A549 (cell line): Measurements from ENCODE around the gene BRINP1. TPM values are rescaled to one million over a fixed set of nuclear protein-coding genes. Genes with fewer than 3 reads are reported as not detected.

ENCODE experiments used
- ATAC-seq, 2 experiments: fragments of 200-7000 bp in 1 of 2; fragments of >200 bp in 1 of 2; cut with Nextera tagmentation in 1 of 2; cut with Tn5 transposase in 1 of 2; 3 replicates each; pipeline versions ENCODE4 v1.8.0 to v1.9.1; 2018 to 2020; ENCODE audit warnings: mild to moderate bottlenecking in 1 of 2, moderate library complexity in 1 of 2
- CTCF ChIA-PET: fragments of 300-600 bp; sonication (Branson Sonifier 250); formaldehyde crosslinking; extraction: SDS; loops from one replicate; lab custom pipeline; 2021; ENCODE audit warnings: antibody characterized with exemption, inconsistent platforms; lab: Yijun Ruan, JAX
- POLR2A ChIA-PET: fragments of 350-600 bp; formaldehyde crosslinking; extraction: SDS; loops from one replicate; lab custom pipeline; 2021; ENCODE audit warnings: antibody characterized with exemption, inconsistent platforms; lab: Yijun Ruan, JAX
- DNase-seq, 2 experiments: peaks; one replicate each; pipeline versions ENCODE4 v3.0.0 to v3.0.0-alpha.2; 2011 to 2016; ENCODE audit warnings: low read depth in 1 of 2, low spot score in 1 of 2
- FAIRE-seq: peaks from 2 replicates; lab custom pipeline; 2011; peaks lifted over from hg19 to GRCh38; lab: Jason Lieb, UNC
- H3K27ac ChIP-seq, 2 experiments: fragments of >200 bp; sonication (Bioruptor Twin); formaldehyde crosslinking; 3 replicates each; pipeline ENCODE4 v1.5.1; 2016 to 2017
- H3K4me1 ChIP-seq: fragments of >200 bp; sonication (Bioruptor Twin); formaldehyde crosslinking; 3 replicates; pipeline ENCODE4 v1.6.1; 2016
- H3K4me2 ChIP-seq: fragments of >200 bp; sonication (Bioruptor Twin); formaldehyde crosslinking; 3 replicates; pipeline ENCODE4 v1.6.1; 2016
- H3K4me3 ChIP-seq: fragments of >200 bp; sonication (Bioruptor Twin); formaldehyde crosslinking; 3 replicates; pipeline ENCODE4 v1.5.1; 2016
- H3K9me3 ChIP-seq: fragments of >200 bp; sonication (Bioruptor Twin); formaldehyde crosslinking; 3 replicates; pipeline ENCODE4 v1.6.1; 2016
- CBX2 ChIP-seq: fragments of 200-600 bp; sonication (generic); IDR thresholded peaks from 2 replicates; pipeline ENCODE4 v1.6.1; 2016; ENCODE audit warnings: low read depth, mild to moderate bottlenecking, borderline replicate concordance
- CBX8 ChIP-seq: fragments of 200-600 bp; sonication (generic); IDR thresholded peaks from 2 replicates; pipeline ENCODE4 v1.6.1; 2016
- CEBPB ChIP-seq, 2 experiments: fragments of >200 bp in 1 of 2; sonication (Bioruptor Twin) in 1 of 2; formaldehyde crosslinking in 1 of 2; IDR thresholded peaks; 2 replicates each; pipeline ENCODE4 v1.6.1; 2012 to 2016
- EHF ChIP-seq: fragments of 250-450 bp; sonication (Bioruptor Pico); IDR thresholded peaks from 2 replicates; pipeline ENCODE4 v1.5.0; 2020; ENCODE audit warnings: mild to moderate bottlenecking
- EHMT2 ChIP-seq: fragments of 200-600 bp; sonication (generic); IDR thresholded peaks from 2 replicates; pipeline ENCODE4 v1.6.1; 2016; ENCODE audit warnings: antibody characterized with exemption, low read depth, mild to moderate bottlenecking, moderate library complexity
- ESRRA ChIP-seq: fragments of 150-350 bp; IDR thresholded peaks from 2 replicates; pipeline ENCODE4 v1.6.1; 2014; ENCODE audit warnings: mild to moderate bottlenecking, low read length, borderline replicate concordance
- FOSL2 ChIP-seq, 2 experiments: fragments of 450-650 bp in 1 of 2; fragments of >200 bp in 1 of 2; sonication (Bioruptor Twin) in 1 of 2; formaldehyde crosslinking; IDR thresholded peaks; 2 replicates each; pipeline versions ENCODE4 v1.5.0 to v1.6.1; 2016 to 2020; ENCODE audit warnings: mild to moderate bottlenecking in 1 of 2, moderate library complexity in 1 of 2
- GATA3 ChIP-seq: IDR thresholded peaks from 2 replicates; pipeline ENCODE4 v1.6.1; 2012; ENCODE audit warnings: borderline replicate concordance
- HDAC2 ChIP-seq: fragments of 200-600 bp; sonication (generic); IDR thresholded peaks from 2 replicates; pipeline ENCODE4 v1.6.1; 2016
- HOXA7 ChIP-seq: fragments of 250-450 bp; sonication (Bioruptor Pico); IDR thresholded peaks from 2 replicates; pipeline ENCODE4 v1.5.0; 2020; ENCODE audit warnings: mild to moderate bottlenecking, moderate library complexity
- HOXB13 ChIP-seq: fragments of 250-450 bp; sonication (Bioruptor Pico); IDR thresholded peaks from 2 replicates; pipeline ENCODE4 v1.5.0; 2020; ENCODE audit warnings: low read depth, mild to moderate bottlenecking, moderate library complexity
- HOXB5 ChIP-seq: fragments of 250-450 bp; sonication (Bioruptor Pico); IDR thresholded peaks from 2 replicates; pipeline ENCODE4 v1.5.0; 2020; ENCODE audit warnings: mild to moderate bottlenecking, moderate library complexity
- JUN ChIP-seq, 2 experiments: fragments of >200 bp; sonication (Bioruptor Twin); formaldehyde crosslinking; IDR thresholded peaks; 2 replicates in 1 of 2; 3 replicates in 1 of 2; pipeline ENCODE4 v1.6.1; 2016 to 2017
- KDM1A ChIP-seq: fragments of 200-600 bp; sonication (generic); IDR thresholded peaks from 2 replicates; pipeline ENCODE4 v1.6.1; 2016; ENCODE audit warnings: low read depth, mild to moderate bottlenecking
- KDM5A ChIP-seq: fragments of 200-600 bp; sonication (generic); IDR thresholded peaks from 2 replicates; pipeline ENCODE4 v1.6.1; 2016; ENCODE audit warnings: antibody characterized with exemption, mild to moderate bottlenecking
- MAFK ChIP-seq: fragments of 450-650 bp; IDR thresholded peaks from 2 replicates; pipeline ENCODE4 v1.6.1; 2014; ENCODE audit not compliant: partially characterized antibody
- MYC ChIP-seq: IDR thresholded peaks from 2 replicates; pipeline ENCODE4 v1.6.1; 2012; ENCODE audit warnings: mild to moderate bottlenecking, inconsistent platforms, low read length, improper control_type of control experiment, borderline replicate concordance
- NFE2L2 ChIP-seq: fragments of 150-350 bp; conservative IDR thresholded peaks from 2 replicates; pipeline ENCODE4 v1.6.1; 2014; ENCODE audit warnings: low read length
- PHF8 ChIP-seq: fragments of 200-600 bp; sonication (generic); IDR thresholded peaks from 2 replicates; pipeline ENCODE4 v1.6.1; 2016; ENCODE audit warnings: low read depth, mild to moderate bottlenecking, antibody characterized with exemption, moderate library complexity, borderline replicate concordance
- POLR2A ChIP-seq: IDR thresholded peaks from 2 replicates; pipeline ENCODE4 v1.6.1; 2012; ENCODE audit warnings: mild to moderate bottlenecking, low read length
- RAD21 ChIP-seq, 2 experiments: fragments of >200 bp in 1 of 2; sonication (Bioruptor Twin) in 1 of 2; formaldehyde crosslinking in 1 of 2; IDR thresholded peaks in 1 of 2; conservative IDR thresholded peaks in 1 of 2; 2 replicates in 1 of 2; 3 replicates in 1 of 2; pipeline ENCODE4 v1.6.1; 2012 to 2018; ENCODE audit warnings: inconsistent platforms in 1 of 2
- RCOR1 ChIP-seq: fragments of 150-350 bp; IDR thresholded peaks from 2 replicates; pipeline ENCODE4 v1.6.1; 2014; ENCODE audit warnings: antibody characterized with exemption, low read length, low read depth
- RNF2 ChIP-seq: fragments of 200-600 bp; sonication (generic); IDR thresholded peaks from 2 replicates; pipeline ENCODE4 v1.6.1; 2016; ENCODE audit warnings: low read depth, mild to moderate bottlenecking, antibody characterized with exemption, moderate library complexity, borderline replicate concordance
- SREBF2 ChIP-seq: fragments of 450-650 bp; IDR thresholded peaks from 2 replicates; pipeline ENCODE4 v1.6.1; 2014; ENCODE audit warnings: mild to moderate bottlenecking, moderate library complexity
- TP53 ChIP-seq: fragments of 250-450 bp; sonication (Bioruptor Pico); IDR thresholded peaks from 2 replicates; pipeline ENCODE4 v1.5.0; 2021; ENCODE audit warnings: mild to moderate bottlenecking, moderate library complexity
- ZC3H11A ChIP-seq: fragments of 450-650 bp; IDR thresholded peaks from 2 replicates; pipeline ENCODE4 v1.6.1; 2014; ENCODE audit warnings: antibody characterized with exemption, mild to moderate bottlenecking
- ZFP36 ChIP-seq: fragments of 450-650 bp; IDR thresholded peaks from 2 replicates; pipeline ENCODE4 v1.6.1; 2014; ENCODE audit warnings: borderline replicate concordance; ENCODE audit not compliant: partially characterized antibody
- ZSCAN20 ChIP-seq: fragments of 250-450 bp; sonication (Bioruptor Pico); IDR thresholded peaks from 2 replicates; pipeline ENCODE4 v1.8.0; 2022; ENCODE audit warnings: mild to moderate bottlenecking, moderate library complexity
- WGBS: methylation state at CpG from one replicate; pipeline ENCODE4 v1.1.6; 2017; ENCODE audit errors: missing lambda C conversion rate; 5-methylcytosine and 5-hydroxymethylcytosine counted together
- polyA plus RNA-seq, 4 experiments: library from polyadenylated mRNA; depleted of rRNA in 3 of 4; stranded (reverse); fragments of >200 nt; fragmentation: RNase III in 1 of 4; extraction: RNeasy Plus Mini Kit Qiagen cat#74134 plus additional on column Dnase treatment in 1 of 4; gene quantifications; 2 replicates in 3 of 4; 3 replicates in 1 of 4; pipeline ENCODE4 v1.2.3, GENCODE V29; 2011 to 2017
- TF ChIP-seq, protein P1 (sequence below): IDR thresholded peaks from 2 replicates; pipeline ENCODE4 v1.6.1; 2012

Gene BRINP1
- polyA plus RNA-seq, 2 of the 4 experiments (the other 2 are of a cell fraction), result 0.13 to 0.17 TPM

DNA sequence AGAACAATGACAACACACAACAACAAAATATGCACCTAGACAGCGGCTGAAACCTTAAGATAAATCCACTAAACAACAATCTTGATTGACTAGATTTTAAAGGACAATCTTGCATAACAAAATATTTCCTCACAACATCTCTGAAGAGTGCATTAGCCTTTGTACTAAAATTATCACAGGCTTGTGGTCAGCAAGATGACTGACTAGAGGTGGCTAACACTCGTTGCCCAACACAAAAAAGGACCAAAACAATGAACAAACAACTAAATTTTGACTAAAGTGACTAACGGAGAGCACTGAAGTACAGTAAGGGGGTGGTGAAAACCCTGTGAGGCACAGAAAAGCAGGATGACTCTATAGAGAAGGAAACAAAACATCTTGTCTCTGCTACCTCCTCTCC is 183.9 kb downstream of the BRINP1 start:
- no peak for DNase-seq
- FAIRE-seq, result no peak
- WGBS, result under 1% methylated on average over 3 of the region's 3 CpGs
- Histone ChIP-seq H3K4me3 (no peak overlapping the region), H3K4me1 (no peaks in the 10 kb centered on the region)
- ChIA-PET CTCF (no interaction called here), POLR2A (no interaction called here)
- no peak for ATAC-seq
- TF ChIP-seq PHF8 (no peak), KDM1A (no peak), TP53 (no peak), FOSL2 (IDR thresholded peaks at IDR 0.05) (no peak), FOSL2 (CRISPR knock-in tag; IDR thresholded peaks at IDR 0.05) (no peak)
- TF ChIP-seq, all 56 proteins: peak for 0
- Histone ChIP-seq H3K27ac (no peak overlapping the region), H3K4me2 (no peak overlapping the region), H3K9me3 (no peaks in the 10 kb centered on the region; the same call in 2 of the 3 replicates)

DNA sequence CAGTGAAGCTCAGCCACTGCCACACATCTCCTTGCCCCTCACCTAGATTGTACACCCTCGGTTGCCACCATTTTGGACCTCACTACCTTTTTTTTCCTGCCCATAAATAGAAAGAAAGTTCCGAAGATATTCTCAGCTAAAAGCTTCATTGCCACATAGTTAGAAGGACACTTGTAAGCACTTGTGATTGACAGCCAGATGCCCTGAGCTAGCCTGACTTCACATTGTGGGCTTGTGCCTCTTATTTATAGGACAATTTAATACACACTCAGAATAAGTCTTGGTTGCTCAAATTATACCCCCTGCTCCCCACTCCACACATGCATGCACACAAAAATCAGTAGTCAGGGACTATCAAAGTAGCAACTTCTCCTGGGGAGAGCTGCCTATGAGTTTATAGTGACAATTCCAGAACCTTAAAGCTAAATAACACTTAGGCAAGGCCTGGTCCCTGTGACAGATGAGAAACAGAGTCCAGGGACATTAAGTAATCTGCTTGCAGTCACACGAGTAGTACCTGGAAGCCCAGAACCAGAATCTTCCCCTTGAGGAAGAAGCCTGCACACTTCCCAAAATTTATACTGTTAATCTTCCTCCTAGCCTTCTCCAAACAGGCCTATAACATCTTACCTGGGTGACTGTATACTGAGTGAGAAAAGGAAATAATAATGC is 184.8 kb downstream of the BRINP1 start:
- FAIRE-seq (no peak), DNase-seq (no peak), ATAC-seq (no peak)
- ChIA-PET POLR2A (no interaction called here), CTCF (interaction anchor here (0.5 kb wide), 1 partner anchor 1428 kb away, joined by 4 read pairs; no protein-coding TSS in a partner anchor)
- Histone ChIP-seq H3K9me3 (no peaks in the 10 kb centered on the region; the same call in 2 of the 3 replicates), H3K4me2 (no peak overlapping the region), H3K4me1 (no peaks in the 10 kb centered on the region), H3K27ac (no peak overlapping the region), H3K4me3 (no peak overlapping the region)
- 0% methylated on average over 3 of the region's 3 CpGs for WGBS
- TF ChIP-seq KDM1A (no peak), ZC3H11A (no peak), GATA3 (no peak), ESRRA (no peak), NFE2L2 (no peak), EHF (CRISPR knock-in tag) (no peak), JUN (IDR thresholded peaks at IDR 0.05) (no peak), HOXB13 (no peak), RNF2 (no peak), MAFK (no peak), HOXB5 (CRISPR knock-in tag) (no peak), ZSCAN20 (no peak), KDM5A (no peak), HOXA7 (CRISPR knock-in tag) (no peak), SREBF2 (no peak), RCOR1 (no peak), MYC (no peak)

DNA sequence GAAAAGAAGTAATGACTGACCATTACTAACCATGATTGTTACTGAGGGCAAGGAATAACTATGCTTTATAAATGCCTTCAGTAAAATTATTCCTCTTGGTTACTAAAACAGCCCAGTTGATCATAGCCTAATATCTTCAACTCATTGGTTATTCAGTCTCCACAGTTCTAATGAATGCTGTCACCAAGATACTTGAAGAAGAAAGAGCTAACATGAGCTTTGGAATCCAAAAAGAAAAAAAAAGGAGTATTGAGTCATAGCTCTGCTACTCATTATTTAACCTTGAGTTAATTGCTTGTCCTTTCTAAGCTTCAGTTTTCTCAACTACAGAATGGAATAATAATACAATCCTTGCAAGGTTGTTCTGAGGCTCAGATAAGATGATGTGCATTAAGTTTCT is 187.7 kb downstream of the BRINP1 start:
- no peak overlapping the region for H3K4me2 ChIP-seq
- no peak for ATAC-seq

More for the DNA sequence above, 187.7 kb downstream of the BRINP1 start:
- FAIRE-seq, result no peak
- ChIA-PET CTCF (interaction anchor here (0.9 to 1.0 kb wide), 2 partner anchors 13 to 39 kb away, joined by 3 read pairs; no protein-coding TSS in a partner anchor), POLR2A (no interaction called here)
- H3K4me3 ChIP-seq, result no peak overlapping the region
- H3K4me1 ChIP-seq, result no peaks in the 10 kb centered on the region
- no peak overlapping the region for H3K27ac ChIP-seq
- DNase-seq, result no peak
- no peak for TF ChIP-seq MAFK
- no peak for TF ChIP-seq CBX2
- no peak for TF ChIP-seq RNF2
- no peak for TF ChIP-seq ESRRA
- no peak for TF ChIP-seq EHF (CRISPR knock-in tag)
- no peak for TF ChIP-seq EHMT2
- TF ChIP-seq RAD21 (conservative IDR thresholded peaks at IDR 0.05 in 1 of 2, IDR thresholded peaks at IDR 0.05 in 1 of 2), result no peak
- no peak for TF ChIP-seq ZSCAN20
- TF ChIP-seq ZC3H11A, result no peak
- TF ChIP-seq POLR2A, result no peak
- no peak for TF ChIP-seq ZFP36
- TF ChIP-seq FOSL2 (IDR thresholded peaks at IDR 0.05), result no peak
- TF ChIP-seq FOSL2 (CRISPR knock-in tag; IDR thresholded peaks at IDR 0.05), result no peak
- TF ChIP-seq, protein P1, sequence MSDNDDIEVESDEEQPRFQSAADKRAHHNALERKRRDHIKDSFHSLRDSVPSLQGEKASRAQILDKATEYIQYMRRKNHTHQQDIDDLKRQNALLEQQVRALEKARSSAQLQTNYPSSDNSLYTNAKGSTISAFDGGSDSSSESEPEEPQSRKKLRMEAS, result no peak
- no peak for TF ChIP-seq CEBPB (IDR thresholded peaks at IDR 0.05)
- TF ChIP-seq CBX8, result no peak
- no peak for TF ChIP-seq GATA3
- TF ChIP-seq HDAC2, result no peak
- H3K9me3 ChIP-seq, result no peaks in the 10 kb centered on the region
